ENCODE measurements around the gene SPO11. TPM values are rescaled to one million over a fixed set of nuclear protein-coding genes. Genes with fewer than 3 reads are reported as not detected.

SPO11 gene
- total RNA-seq, 1 donor from 2014 or later, result not detected

DNA sequence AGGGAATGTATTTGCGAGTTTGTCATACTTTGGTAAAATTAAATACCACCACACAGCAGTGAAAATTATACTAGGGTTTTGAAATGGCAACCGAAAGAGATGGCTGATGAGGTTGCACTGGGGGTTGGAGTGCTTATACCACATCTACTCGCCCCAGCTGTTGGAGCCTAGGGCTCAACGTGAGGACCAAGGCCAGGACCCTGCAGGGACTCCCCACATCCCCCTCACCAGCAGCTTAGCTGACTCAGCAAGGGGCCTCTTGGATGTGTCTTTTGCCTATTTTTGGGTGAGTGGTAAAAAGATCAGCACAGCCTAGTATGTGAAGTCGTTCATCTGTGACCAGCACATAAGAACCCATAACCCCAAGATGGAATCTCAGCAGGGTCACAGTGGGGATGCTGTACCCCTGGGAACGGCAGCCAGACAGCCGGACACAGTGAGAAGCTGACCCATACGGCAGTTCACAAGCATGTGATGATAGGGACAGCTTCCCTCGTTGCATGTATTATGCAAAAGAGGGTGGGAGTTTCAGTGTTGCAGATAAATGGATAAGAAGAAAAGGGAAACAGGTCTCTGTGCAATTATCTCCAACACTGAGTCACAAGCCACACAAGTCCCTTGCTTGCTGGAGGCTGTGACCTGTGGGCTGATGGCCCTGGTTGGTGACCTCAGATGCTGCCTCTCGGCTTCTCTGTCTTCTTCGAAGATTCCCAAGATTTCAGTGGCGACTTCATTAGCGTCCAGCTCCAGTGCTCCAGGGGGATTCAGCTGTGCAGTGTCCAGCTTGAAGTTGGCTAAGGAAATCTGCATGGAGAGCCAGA is 20.9 kb upstream of the SPO11 start:
- DNase-seq, result no peak
- no peak for ATAC-seq (ENCODE audit: poor library complexity)
- intact Hi-C loops (cut with DNase I), result no loop called here

DNA sequence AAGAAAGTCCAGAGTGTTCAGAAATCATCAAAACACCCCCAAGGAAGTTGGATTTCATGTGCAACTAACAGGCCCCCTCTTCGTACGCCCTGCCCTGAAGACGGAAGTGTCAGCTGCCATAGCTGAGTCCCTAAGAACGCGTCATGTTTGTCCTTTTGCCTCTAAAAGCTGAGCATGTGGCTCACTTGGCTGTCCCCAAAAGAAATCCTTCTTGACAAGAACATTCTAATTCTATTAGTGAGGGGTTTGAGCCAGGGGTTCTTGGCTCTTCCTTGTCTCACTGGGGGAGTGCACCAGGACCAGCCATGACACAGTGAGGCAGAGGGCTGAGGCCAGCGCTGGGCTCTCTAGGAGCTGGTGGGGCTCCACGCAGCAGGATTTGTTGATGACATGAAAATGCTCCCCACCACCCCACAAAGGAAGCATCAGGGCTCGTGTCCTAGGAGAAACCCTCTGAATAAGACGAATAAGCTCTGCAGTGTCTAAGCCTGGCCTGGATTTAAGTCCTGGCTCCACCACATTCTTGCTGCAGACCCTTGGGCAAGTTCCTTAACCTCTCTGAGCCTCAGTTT is 20.0 kb upstream of the SPO11 start:
- DNase-seq, result no peak
- intact Hi-C loops (cut with DNase I), result no loop called here
- no peak for ATAC-seq (ENCODE audit: poor library complexity)

DNA sequence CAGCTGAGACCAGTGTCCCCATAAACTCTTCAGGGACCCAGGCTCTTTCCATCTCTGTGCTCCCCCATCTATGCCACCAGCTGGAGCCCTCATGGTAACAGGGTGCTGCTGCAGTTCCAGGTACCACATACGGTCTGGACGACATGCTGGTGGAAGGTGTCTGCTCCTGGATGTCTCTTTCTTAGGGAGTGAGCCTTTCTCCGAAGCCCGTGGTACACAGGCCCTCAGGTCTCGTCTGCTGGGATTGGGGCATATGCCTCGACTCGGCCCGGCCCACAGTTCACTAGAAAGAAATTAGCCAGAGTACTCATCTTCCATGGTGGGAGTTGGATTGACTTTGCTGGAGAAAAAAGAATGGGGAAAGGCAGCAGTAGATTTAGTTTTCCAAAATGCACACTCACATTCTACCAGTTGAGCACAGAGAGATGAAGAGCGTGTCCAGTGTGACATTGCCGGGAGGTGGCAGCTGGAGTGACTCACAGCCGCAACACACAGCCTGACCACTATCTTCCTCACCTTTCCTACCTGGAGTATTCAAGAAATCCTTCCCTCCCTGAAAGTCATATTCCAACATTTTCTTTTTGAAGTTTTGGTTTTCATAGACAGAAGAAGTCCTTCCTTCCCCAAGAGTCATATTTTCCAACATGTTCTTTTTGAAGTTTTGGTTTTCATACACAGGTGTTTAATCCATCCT is 18.6 kb upstream of the SPO11 start:
- ATAC-seq (ENCODE audit: poor library complexity), result no peak
- intact Hi-C loops (cut with DNase I), result no loop called here
- DNase-seq, result no peak

DNA sequence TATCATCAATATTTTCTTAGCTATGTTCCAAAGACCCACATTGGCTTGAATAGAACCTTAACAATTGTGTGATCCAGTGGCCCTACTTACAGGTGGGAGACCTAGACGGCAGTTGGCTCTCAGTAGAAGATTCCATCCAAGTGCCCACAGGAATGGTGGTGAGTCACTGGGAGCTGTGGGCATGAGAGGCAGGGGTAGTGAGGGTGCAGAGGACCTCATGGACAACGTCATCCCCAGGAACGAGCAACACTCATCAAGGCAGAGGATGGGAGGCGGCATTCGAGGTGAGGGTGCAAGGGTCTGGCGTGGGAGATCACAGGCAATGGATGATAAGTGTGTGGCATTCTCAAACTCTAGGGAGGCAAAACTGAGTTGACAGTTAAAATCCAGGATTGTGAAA is 17.5 kb upstream of the SPO11 start:
- ATAC-seq (ENCODE audit: poor library complexity) (no peak), DNase-seq (no peak)
- intact Hi-C loops (cut with DNase I), result no loop called here

DNA sequence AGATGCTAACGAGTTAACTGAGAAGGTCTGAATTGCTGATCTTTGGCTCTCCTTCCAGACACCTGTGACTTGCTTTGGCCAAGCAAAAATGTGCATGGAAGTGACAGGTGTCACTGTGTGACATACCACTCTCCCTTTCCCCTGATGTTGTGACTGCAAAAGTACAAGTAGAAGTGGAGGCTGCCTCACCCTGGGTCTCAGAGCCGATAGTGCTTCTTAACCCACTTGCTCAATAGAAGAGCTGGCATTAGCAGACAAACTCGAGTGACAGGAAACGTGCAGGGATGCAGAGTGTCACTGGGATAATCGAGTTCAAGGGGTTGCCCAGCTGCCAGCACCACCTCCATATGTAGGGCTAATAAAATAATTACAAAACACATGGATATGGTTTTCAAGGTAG is 16.4 kb upstream of the SPO11 start:
- ATAC-seq (ENCODE audit: poor library complexity) (no peak), DNase-seq (no peak)
- intact Hi-C loops (cut with DNase I), result no loop called here

DNA sequence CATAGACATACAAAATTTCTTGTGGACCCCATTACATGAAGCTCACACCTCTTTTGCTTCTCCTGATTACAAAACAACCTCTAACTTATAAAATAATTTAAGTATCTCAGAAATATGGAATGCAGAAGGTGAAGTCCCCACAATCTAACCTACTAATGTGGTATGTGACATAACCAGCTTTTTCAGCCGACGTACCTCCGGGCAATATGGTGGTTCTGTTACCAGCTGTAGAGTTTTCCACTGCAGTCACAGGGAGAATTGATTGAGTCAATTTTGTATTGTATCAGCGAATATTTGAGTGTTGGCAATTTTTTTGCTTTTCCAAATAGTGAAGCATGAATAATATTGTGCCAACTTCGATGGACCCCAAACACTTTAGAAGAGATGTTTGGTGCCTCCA is 15.7 kb upstream of the SPO11 start:
- ATAC-seq (ENCODE audit: poor library complexity), result no peak
- DNase-seq, result no peak
- intact Hi-C loops (cut with DNase I), result no loop called here

DNA sequence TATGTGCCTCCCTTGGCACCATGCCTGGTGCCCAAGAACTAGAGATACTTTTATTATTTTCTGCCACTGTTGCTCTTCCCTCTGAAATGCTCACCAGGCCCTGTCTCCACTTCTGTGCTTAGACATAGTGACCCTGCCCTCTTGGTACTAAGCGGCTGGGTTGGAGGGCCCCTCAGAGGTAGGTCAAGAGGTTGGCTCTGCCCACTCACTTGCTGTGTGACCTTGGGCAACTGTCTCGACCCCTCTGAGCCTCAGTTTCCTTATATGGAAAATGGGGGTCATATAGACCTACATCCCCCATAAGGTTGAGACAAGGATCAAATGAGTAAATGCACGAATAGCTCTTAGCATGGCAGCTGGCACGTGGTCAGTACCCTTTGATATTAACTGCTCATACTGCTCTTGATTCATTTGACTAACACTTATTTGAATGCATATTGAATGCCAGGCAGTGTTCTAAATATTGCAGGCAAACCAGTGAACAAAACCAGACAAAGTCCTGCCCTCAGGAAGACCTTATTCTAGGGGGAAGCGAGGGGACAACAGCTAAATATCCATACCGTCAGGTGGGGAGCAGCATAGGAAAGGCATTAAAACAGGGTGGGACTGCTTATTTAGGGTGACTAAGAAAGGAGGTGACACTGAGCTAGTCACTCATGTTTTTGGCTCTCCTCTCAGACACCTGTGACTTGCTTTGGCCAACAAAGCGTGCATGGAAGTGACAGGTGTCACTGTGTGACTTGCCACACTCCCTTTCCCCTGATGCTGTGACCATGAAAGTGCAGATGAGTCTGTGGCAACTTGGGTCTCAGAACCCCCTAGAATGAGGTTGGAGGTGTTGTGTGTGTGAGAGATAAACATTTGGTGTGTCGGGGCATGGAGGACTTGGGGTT is 14.3 kb upstream of the SPO11 start:
- DNase-seq, result no peak
- intact Hi-C loops (cut with DNase I), result no loop called here
- ATAC-seq (ENCODE audit: poor library complexity), result no peak

DNA sequence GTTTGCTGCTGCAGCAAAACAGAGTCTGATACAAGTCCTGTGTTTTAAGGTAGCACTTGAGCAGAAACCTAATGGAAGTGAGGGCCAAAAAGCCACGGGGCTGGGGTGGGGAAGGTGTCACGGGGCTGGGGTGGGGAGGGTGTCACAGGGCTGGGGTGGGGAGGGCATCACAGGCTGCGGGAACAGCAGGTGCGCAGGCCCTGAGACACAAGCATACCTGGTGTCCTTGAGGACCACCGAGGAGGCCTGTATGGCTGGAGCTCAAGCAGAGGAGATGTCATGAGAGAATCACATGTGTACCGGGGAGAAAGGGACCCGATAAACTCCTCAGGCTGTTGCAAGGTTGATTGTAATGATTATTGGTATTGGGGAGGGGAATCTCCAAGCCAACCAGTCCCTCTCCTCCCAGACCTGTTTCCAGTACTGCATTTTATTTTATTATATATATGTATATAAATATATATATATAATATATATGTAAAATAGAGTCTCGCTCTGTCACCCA is 13.6 kb upstream of the SPO11 start:
- DNase-seq, result no peak
- ATAC-seq (ENCODE audit: poor library complexity), result no peak
- intact Hi-C loops (cut with DNase I), result no loop called here

DNA sequence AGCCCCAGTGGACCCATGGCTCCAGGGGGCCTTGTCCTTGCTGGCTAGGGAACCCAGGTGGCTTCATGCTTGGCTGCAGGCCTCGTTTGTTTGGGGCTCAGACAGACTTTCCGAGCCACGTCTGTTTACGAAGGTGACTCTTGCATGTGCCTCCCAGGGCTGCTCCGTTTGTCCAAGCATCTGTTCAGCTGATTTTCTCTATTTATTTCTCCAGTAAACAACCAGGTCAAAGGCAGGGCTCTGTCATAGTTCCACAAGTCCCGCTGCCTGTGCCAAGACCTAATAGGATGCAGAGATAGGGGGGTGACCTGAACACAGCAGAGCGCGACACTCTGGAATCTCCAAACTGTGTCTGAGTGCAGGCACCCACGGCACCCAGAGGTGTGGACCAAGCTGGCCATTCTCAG is 12.8 kb upstream of the SPO11 start:
- intact Hi-C loops (cut with DNase I), result no loop called here
- no peak for ATAC-seq (ENCODE audit: poor library complexity)
- DNase-seq, result no peak

DNA sequence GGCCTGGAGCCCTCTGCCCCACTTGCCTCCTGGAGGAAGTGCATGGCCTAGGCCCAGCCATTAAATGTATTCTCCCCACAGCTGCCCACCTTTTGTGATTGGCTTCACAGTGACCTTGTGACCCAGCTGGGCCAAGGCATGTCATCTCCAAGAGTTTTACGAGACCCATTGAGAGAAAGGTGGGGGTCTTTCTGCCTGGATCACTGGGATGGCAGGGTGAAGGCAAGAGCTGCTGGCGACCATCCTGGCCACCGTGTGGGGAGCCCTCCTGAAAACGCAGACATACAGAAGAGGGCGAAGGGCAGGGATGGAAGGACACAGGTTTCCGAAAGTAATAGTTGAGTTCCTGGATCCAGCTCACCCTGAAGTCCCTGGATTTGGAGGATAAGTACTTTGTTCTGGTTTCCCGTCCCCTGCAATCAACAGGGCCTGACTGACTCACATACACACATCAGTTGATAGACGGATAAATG is 12.3 kb upstream of the SPO11 start:
- intact Hi-C loops (cut with DNase I), result no loop called here
- DNase-seq, result no peak
- ATAC-seq (ENCODE audit: poor library complexity), result no peak

DNA sequence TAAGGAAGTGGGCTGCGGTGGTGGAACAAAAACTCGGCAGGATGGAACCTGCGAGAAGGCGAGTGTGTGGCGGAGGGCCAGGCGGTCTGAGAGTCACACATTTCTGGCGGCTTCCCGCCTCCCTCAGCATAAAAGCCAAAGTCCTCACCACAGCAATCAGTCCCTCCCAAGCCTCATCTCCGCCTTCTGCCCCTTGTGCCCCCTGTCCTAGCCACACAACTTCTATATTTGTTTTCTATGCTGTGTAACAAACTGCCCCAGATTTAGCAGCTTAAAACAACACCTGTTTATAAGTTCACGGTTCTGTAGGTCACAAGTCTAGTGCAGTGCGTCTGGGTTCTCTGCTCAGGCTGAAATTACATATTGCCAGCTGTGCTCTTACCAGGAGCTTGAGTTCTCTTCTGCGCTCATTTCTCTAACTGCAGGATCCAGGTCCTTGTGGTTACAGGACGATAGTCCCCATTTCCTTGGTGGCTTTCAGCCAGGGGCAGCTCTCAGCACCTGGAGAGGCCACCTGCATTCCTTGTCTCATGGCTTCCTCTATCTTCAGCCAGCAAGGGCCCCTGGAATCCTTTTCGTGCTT is 11.7 kb upstream of the SPO11 start:
- no peak for DNase-seq
- intact Hi-C loops (cut with DNase I), result no loop called here
- ATAC-seq (ENCODE audit: poor library complexity), result no peak

DNA sequence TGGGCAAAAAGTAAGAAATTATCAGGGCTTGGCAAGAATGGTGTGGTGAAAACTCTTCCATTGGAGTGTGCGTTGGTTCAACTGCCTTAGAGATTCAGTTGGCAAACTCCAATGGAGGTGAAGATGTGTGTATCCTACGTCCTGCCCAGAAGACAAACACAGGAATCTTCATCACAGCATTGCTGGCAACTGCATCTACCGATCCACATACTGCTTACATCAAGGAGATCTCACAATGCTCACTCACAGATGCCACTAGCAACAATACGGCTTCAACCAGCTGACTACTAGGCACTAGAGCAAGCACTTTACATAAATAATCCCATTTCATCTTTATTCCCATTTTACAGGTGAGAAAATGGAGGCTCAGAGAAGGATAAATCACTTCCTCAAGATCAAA is 10.0 kb upstream of the SPO11 start:
- DNase-seq (no peak), ATAC-seq (ENCODE audit: poor library complexity) (no peak)
- intact Hi-C loops (cut with DNase I), result no loop called here

DNA sequence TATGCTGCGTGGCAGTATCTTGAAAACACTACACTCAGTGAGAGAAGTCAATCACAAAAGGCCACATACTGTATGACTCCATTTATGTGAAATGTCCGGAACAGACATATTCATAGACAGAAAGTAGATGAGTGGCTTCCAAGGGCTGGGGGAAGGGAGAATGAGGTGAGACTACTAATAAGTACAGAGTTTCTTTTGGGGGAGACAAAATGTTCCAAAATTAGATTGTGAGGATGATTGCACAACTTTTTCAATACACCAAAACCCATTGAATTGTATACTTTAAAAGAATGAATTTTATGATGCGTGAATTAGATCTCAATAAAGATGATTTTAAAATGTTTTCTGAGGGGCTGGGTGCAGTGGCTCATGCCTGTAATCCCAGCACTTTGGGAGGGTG is 9.2 kb upstream of the SPO11 start:
- intact Hi-C loops (cut with DNase I), result no loop called here
- no peak for ATAC-seq (ENCODE audit: poor library complexity)
- DNase-seq, result no peak

DNA sequence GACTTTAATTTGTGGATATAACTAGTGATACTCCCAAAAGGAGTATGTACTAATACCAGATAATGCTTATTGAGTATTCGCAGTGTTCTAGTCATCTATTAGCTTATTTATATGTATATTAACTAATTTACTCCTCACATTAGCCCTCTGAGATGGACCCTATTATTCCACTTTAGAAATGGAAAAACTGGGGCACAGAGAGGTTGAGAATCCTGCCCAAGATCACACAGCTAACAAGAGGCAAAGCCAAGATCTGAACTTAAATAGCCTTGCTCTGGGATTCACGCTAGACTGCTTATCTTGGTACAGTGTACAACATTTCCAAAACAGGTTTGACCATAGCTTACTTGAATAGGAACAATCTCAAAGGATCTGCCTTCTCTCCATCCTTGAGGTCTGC is 8.5 kb upstream of the SPO11 start:
- intact Hi-C loops (cut with DNase I), result no loop called here
- ATAC-seq (ENCODE audit: poor library complexity) (no peak), DNase-seq (no peak)

DNA sequence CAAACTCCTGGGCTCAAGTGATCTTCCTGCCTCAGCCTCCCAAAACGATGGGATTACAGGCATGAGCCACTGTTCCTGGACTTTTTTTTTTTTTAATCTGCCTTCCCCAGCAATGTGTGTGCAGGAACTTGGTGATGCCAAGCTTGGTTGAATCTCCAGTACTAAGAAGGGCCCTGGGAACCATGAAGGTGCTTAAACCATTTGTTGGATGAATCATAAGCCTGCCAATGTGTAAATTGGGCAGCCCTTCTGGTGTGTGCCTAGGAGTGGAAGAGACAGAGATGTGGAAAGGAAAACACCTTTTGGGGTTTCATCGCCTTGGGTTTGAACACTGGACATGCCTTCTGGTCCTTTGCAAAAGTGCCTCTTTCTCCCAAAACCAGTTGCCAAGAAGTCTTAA is 7.1 kb upstream of the SPO11 start:
- no peak for ATAC-seq (ENCODE audit: poor library complexity)
- DNase-seq, result no peak
- intact Hi-C loops (cut with DNase I), result no loop called here

DNA sequence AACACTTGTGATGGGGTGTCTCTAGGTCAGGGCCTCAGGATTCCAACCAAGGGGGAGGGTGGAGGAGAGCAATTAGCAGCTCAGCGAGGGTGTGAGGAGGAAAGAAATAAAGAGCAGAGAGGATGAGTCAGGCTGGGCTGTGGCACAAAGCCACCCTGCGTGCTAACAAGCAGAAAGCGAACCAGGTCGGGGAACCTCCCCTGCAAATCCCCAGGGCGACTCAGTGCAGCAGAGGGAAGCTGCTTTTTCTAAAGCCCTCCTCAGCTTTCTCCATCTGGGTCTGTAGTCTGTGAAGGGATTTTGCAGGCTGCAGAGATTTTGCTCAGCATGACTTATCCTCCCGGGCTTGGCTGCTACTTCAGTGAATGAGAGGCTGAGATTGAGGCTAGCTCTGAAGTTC is 6.6 kb upstream of the SPO11 start:
- intact Hi-C loops (cut with DNase I), result no loop called here
- ATAC-seq (ENCODE audit: poor library complexity) (no peak), DNase-seq (no peak)

DNA sequence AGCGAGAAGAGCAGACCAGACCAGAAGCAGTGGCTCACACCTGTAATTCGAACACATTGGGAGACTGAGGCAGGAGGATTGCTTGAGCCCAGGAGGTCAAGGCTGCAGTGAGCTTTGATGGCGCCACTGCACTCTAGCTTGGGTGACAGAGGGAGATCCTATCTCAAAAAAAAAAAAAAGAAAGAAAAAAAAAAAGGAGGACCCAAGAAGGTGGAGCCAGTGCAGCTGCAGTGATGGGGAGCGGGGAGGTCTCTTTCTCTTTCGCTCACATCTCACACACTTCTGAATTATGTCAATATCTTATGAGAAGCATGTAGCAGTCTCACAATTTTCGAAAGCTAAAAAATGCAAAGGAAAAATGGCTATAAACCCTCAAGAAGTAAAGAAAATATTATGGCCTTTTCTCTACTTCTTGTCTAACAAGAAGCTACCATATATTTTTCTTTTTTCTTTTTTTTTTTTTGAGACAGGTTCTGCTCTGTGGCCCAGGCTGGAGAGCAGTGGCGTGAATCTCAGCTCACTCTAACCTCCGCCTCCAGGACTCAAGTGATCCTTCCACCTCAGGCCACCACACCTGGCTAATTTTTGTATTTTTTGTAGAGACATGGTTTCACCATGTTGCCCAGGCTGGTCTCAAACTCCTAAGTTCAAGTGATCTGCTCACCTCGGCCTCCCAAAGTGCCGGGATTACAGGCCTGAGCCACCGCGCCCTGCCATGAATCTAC is 3.8 kb upstream of the SPO11 start:
- ATAC-seq (ENCODE audit: poor library complexity), result no peak
- intact Hi-C loops (cut with DNase I), result no loop called here
- DNase-seq, result no peak

All from Right ventricle myocardium superior (tissue), 1 donor.